22Rv1 (cell line): Measurements from ENCODE around the gene CPNE4.

Source experiments
- H3K27ac ChIP-seq: fragments of 450-650 bp; 2 replicates; pipeline ENCODE4 v1.5.1; 2017
- CTCF ChIP-seq: fragments of 450-650 bp; IDR thresholded peaks from 2 replicates; pipeline ENCODE4 v1.5.1; 2017; ENCODE audit warnings: mild to moderate bottlenecking
- ZFX ChIP-seq: fragments of 450-650 bp; IDR thresholded peaks from 2 replicates; pipeline ENCODE4 v1.6.1; 2017; ENCODE audit warnings: antibody characterized with exemption, borderline replicate concordance

CPNE4 gene

GRCh38 chr3:131849616-131850015, 185.2 kb downstream of the CPNE4 start:
- no peak overlapping the region for H3K27ac ChIP-seq
- TF ChIP-seq CTCF (no peak), ZFX (no peak)

- TF ChIP-seq CTCF, result no peak
- no peak for TF ChIP-seq ZFX
- H3K27ac ChIP-seq, result no peak overlapping the region
Measured at GRCh38 chr3:131847966-131848510, 186.8 kb downstream of the CPNE4 start.

GRCh38 chr3:131846296-131846924, 188.4 kb downstream of the CPNE4 start:
- no peak for TF ChIP-seq ZFX
- no peak for TF ChIP-seq CTCF

GRCh38 chr3:131843174-131843573, 191.6 kb downstream of the CPNE4 start:
- TF ChIP-seq CTCF (no peak), ZFX (no peak)
- H3K27ac ChIP-seq, result no peak overlapping the region

More at GRCh38 chr3:131846296-131846924, 188.4 kb downstream of the CPNE4 start:
- H3K27ac ChIP-seq, result no peak overlapping the region

- TF ChIP-seq ZFX (no peak), CTCF (no peak)
Measured at GRCh38 chr3:131840156-131840797, 194.5 kb downstream of the CPNE4 start.

GRCh38 chr3:131835906-131836305, 198.9 kb downstream of the CPNE4 start:
- TF ChIP-seq CTCF (no peak), ZFX (no peak)
- no peak overlapping the region for H3K27ac ChIP-seq

More at GRCh38 chr3:131840156-131840797, 194.5 kb downstream of the CPNE4 start:
- no peak overlapping the region for H3K27ac ChIP-seq

GRCh38 chr3:131831608-131832007, 203.2 kb downstream of the CPNE4 start:
- no peak overlapping the region for H3K27ac ChIP-seq
- no peak for TF ChIP-seq CTCF
- no peak for TF ChIP-seq ZFX
